IPS-11a (cell line): ENCODE results near the gene SCEL.
"Not testable (repeated sequence)": the region's sequence is repeated elsewhere in the genome, so short reads cannot be mapped to it uniquely, and the experiment has no call there.

Experiments
- H3K4me3 ChIP-seq: one replicate; pipeline ENCODE4 v1.5.1; 2013; ENCODE audit warnings: low read depth, low read length, control low read depth

The SCEL gene

GRCh38 chr13:77660016-77660415 is 124.5 kb downstream of the SCEL start:
- not testable (repeated sequence) for H3K4me3 ChIP-seq

- no peak overlapping the region for H3K4me3 ChIP-seq
These were observed 125.3 kb downstream of the SCEL start for GRCh38 chr13:77660841-77661250.

DNA sequence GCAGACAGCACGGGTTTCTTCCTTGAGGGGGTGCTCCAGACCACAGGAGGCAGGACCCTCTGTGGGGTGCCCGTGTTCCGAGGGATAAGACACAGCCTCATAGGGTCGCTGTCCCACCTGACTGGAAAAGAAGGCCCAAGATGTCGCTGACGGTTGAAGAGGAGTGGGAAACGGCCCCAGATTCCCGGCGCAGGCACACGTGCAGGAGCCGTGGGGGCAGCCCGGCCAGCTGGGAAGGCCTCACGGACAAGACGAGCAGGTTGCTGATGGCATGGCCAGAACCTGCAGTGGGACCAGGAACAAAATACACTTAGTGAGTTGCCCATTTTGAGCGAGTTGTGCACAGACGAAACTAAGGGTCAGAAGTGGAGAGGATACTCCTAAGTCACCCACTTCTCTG is 126.8 kb downstream of the SCEL start:
- not testable (repeated sequence) for H3K4me3 ChIP-seq

- not testable (repeated sequence) for H3K4me3 ChIP-seq
These were observed 127.3 kb downstream of the SCEL start for GRCh38 chr13:77662831-77663230.

DNA sequence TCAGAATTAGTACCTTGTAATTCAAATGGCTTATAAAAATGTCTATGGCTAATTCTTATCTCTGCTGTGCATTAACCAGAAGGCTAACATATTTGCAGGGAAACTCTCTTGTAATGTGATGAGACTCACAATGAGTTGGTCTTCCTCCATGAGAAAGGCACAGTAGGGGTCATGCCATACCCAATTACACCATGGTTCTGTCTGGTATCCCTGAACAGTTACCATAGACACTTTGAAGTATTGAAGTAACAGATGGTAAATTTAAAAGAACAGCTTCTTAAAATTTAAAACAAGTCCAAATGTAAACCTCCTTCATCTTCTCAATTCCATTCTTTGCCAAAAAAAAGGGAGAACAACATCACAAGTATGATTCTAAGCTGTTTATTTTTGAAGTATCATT is 139.3 kb downstream of the SCEL start:
- H3K4me3 ChIP-seq, result no peak overlapping the region

DNA sequence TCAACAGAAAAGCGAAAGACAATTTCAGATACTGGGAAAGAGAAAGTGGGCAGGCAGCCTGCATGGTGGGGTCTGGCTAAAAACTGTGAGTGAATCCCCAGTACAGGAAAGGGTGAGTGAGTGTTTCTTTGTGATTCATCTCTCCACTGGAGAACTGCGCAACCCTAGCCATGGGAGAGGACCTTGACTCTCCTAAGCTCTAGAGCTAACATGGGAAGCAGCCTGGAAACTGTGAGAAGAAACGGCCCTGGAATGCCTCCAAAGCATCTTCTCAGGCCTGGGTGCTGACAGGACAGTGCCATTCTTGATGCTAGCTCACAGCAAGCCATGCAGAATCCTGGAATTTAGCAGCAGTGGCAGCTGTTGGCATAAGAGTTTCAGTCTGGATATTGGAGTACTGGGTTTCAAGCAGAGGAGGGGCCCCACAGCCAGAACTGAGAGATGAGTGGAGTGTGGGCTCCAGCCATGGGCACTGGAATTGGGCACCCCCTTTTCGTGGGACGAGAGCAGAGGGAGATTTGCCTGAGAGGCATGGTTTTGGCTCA is 143.3 kb downstream of the SCEL start:
- no peak overlapping the region for H3K4me3 ChIP-seq

DNA sequence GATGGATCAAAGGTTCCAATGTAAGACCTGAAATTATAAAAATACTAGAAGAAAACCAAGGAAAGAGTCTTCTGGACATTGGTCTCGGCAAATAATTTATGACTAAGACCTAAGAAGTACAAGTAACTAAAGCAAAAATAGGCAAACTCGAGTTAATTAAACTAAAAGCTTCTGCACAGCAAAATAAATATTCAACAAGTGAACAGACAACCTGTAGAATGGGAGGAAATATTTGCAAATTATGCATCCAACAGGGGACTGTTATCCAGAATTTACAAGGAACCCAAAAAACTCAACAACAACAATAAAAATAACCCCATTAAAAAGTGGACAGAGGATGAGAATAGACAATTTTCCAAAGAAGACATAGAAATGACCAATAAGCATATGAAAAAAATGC is 152.3 kb downstream of the SCEL start:
- H3K4me3 ChIP-seq, result no peak overlapping the region

DNA sequence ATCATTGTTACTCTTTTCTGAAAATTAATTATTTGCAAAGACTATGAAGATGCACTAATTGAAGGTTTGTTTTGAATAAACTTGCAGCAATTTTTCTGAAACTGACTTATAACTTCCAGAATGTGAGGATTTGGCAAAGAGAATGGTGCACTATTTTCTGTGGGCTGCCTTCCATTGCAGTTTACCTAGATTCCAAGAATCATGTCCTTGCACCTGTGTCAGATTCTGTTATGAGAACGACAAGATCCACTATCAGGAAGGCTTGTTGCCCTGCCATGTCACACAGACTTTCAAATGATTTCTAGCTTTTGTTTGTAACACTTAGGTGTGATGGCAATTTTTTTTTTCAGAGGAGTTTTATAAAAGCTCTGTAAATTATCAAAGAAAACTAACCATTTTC is 156.4 kb downstream of the SCEL start:
- H3K4me3 ChIP-seq, result no peak overlapping the region

- no peak overlapping the region for H3K4me3 ChIP-seq
These were observed 157.4 kb downstream of the SCEL start for GRCh38 chr13:77692746-77693448.

GRCh38 chr13:77693449-77693940 is 158.0 kb downstream of the SCEL start:
- H3K4me3 ChIP-seq, result no peak overlapping the region
